Measurements from ENCODE around the gene ABHD18. TPM values are rescaled to one million over a fixed set of nuclear protein-coding genes. Genes with fewer than 3 reads are reported as not detected.

The ABHD18 gene
- total RNA-seq, 1 donor: 10.1 TPM

DNA sequence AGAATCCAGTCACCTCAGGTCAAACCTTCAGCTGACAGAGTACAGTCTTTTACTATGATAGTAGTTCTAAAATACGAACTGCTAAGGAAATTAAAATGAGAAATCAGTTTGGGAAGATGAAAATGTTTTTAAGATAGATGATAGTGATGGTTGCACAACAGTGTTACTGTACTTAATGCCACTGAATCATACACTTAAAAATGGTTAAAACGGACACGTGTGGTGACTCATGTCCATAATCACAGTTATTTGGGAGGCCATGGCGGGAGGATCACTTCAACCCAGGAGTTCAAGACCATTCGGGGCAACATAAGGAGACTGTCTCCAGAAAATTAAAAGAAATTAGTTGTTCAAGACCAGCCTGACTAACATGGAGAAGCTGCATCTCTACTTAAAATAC lies 41.4 kb downstream of the ABHD18 start:
- Histone ChIP-seq H3K27me3 (ENCODE audit: insufficient read depth, low read length) (no peaks in the 10 kb centered on the region), H2AFZ (ENCODE audit: low read length) (no peak overlapping the region), H3K4me1 (ENCODE audit: insufficient read depth, low read length) (no peaks in the 10 kb centered on the region), H3K4me2 (ENCODE audit: insufficient read depth, low read length) (no peak overlapping the region), H3K4me3 (ENCODE audit: insufficient read depth, low read length) (no peak overlapping the region), H3K79me2 (ENCODE audit: insufficient read depth, low read length) (no peaks in the 10 kb centered on the region), H3K9me3 (ENCODE audit: low read depth, low read length) (no peaks in the 10 kb centered on the region), H3K27ac (ENCODE audit: low read depth, low read length) (peak overlapping the region; percentile 5), H4K20me1 (ENCODE audit: insufficient read depth, low read length) (no peaks in the 10 kb centered on the region), H3K36me3 (ENCODE audit: insufficient read depth, low read length) (no peaks in the 10 kb centered on the region)
- DNase-seq (ENCODE audit: insufficient read length, low spot score, missing footprints): peak; percentile 26
- TF ChIP-seq, protein P1, sequence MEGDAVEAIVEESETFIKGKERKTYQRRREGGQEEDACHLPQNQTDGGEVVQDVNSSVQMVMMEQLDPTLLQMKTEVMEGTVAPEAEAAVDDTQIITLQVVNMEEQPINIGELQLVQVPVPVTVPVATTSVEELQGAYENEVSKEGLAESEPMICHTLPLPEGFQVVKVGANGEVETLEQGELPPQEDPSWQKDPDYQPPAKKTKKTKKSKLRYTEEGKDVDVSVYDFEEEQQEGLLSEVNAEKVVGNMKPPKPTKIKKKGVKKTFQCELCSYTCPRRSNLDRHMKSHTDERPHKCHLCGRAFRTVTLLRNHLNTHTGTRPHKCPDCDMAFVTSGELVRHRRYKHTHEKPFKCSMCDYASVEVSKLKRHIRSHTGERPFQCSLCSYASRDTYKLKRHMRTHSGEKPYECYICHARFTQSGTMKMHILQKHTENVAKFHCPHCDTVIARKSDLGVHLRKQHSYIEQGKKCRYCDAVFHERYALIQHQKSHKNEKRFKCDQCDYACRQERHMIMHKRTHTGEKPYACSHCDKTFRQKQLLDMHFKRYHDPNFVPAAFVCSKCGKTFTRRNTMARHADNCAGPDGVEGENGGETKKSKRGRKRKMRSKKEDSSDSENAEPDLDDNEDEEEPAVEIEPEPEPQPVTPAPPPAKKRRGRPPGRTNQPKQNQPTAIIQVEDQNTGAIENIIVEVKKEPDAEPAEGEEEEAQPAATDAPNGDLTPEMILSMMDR (IDR thresholded peaks at IDR 0.05; ENCODE audit: extremely low read depth, low read depth, low read length): no peak

DNA sequence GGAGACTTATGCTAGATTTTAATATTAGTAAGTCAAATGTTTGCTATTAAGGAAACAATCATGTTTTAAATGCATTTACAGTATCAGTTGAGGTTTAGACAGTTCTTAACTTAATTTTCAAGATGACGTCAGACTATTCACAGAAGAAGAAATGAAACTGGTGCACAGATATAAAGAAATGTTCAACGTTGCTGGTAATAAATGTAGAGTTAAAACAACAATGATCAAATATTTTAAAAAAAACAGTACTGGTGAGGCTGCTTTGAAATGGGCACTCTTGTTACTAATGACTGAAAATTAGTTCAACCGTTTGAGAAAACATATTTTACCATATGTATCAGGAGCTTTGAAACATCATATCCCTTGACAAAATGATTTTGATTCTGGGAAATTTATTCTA lies 44.2 kb downstream of the ABHD18 start:
- Histone ChIP-seq H3K4me1 (ENCODE audit: insufficient read depth, low read length) (no peaks in the 10 kb centered on the region), H4K20me1 (ENCODE audit: insufficient read depth, low read length) (no peaks in the 10 kb centered on the region), H2AFZ (ENCODE audit: low read length) (no peak overlapping the region), H3K79me2 (ENCODE audit: insufficient read depth, low read length) (no peaks in the 10 kb centered on the region), H3K4me3 (ENCODE audit: insufficient read depth, low read length) (no peak overlapping the region), H3K27ac (ENCODE audit: low read depth, low read length) (no peak overlapping the region), H3K4me2 (ENCODE audit: insufficient read depth, low read length) (no peak overlapping the region), H3K36me3 (ENCODE audit: insufficient read depth, low read length) (no peaks in the 10 kb centered on the region), H3K27me3 (ENCODE audit: insufficient read depth, low read length) (no peaks in the 10 kb centered on the region), H3K9me3 (ENCODE audit: low read depth, low read length) (no peaks in the 10 kb centered on the region)
- TF ChIP-seq, protein P1 (IDR thresholded peaks at IDR 0.05; ENCODE audit: extremely low read depth, low read depth, low read length): no peak
- no peak for DNase-seq (ENCODE audit: insufficient read length, low spot score, missing footprints)

DNA sequence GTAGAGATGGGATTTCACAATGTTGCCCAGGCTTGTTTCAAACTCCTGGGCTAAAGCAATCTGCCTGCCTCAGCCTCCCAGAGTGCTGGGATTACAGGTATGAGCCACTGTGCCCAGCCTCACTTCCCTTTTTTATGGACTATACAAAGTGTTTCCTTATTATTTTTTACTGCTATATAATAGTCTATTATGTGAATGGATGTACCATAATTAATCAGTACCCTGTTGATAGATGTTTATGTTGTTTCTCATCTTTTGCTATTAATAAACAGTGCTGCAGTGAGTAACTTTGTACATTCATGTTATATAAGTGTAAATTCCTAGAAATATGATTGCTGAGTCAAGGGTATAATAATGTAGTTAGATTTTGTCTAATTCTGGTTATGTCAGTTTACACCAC lies 60.1 kb downstream of the ABHD18 start:
- Histone ChIP-seq H3K4me3 (ENCODE audit: insufficient read depth, low read length) (no peak overlapping the region), H3K79me2 (ENCODE audit: insufficient read depth, low read length) (no peaks in the 10 kb centered on the region), H3K4me2 (ENCODE audit: insufficient read depth, low read length) (no peak overlapping the region), H3K4me1 (ENCODE audit: insufficient read depth, low read length) (no peaks in the 10 kb centered on the region), H3K27me3 (ENCODE audit: insufficient read depth, low read length) (no peaks in the 10 kb centered on the region), H2AFZ (ENCODE audit: low read length) (no peak overlapping the region), H3K36me3 (ENCODE audit: insufficient read depth, low read length) (peaks cover 18% of the 10 kb centered on the region), H4K20me1 (ENCODE audit: insufficient read depth, low read length) (no peaks in the 10 kb centered on the region), H3K9me3 (ENCODE audit: low read depth, low read length) (no peaks in the 10 kb centered on the region), H3K27ac (ENCODE audit: low read depth, low read length) (no peak overlapping the region)
- DNase-seq (ENCODE audit: insufficient read length, low spot score, missing footprints): peak; percentile 1
- TF ChIP-seq, protein P1 (IDR thresholded peaks at IDR 0.05; ENCODE audit: extremely low read depth, low read depth, low read length): no peak

DNA sequence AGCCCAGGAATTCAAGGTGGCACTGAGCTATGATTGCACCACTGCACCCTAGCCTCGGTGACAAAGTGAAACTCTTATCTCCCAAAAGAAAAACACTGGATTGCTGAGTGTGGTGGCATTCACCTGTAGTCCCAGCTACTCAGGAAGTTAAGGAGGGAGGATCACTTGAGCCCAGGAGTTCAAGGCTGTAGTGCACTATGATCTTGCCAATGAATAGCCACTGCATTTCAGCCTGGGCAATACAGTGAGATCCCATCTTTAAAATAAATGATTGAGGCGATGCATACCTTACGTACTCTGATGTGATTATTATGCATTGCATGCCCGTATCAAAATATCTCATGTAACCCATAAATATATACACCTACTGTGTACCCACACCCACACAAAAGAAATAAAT lies 64.7 kb downstream of the ABHD18 start:
- no peak overlapping the region for H3K27ac ChIP-seq (ENCODE audit: low read depth, low read length)
- peaks cover 14% of the 10 kb centered on the region for H3K36me3 ChIP-seq (ENCODE audit: insufficient read depth, low read length)
- no peaks in the 10 kb centered on the region for H3K27me3 ChIP-seq (ENCODE audit: insufficient read depth, low read length)
- TF ChIP-seq, protein P1 (IDR thresholded peaks at IDR 0.05; ENCODE audit: extremely low read depth, low read depth, low read length): no peak
- H3K79me2 ChIP-seq (ENCODE audit: insufficient read depth, low read length): no peaks in the 10 kb centered on the region
- H3K9me3 ChIP-seq (ENCODE audit: low read depth, low read length): no peaks in the 10 kb centered on the region
- no peaks in the 10 kb centered on the region for H3K4me1 ChIP-seq (ENCODE audit: insufficient read depth, low read length)
- no peak for DNase-seq (ENCODE audit: insufficient read length, low spot score, missing footprints)
- H3K4me2 ChIP-seq (ENCODE audit: insufficient read depth, low read length): no peak overlapping the region
- H4K20me1 ChIP-seq (ENCODE audit: insufficient read depth, low read length): no peaks in the 10 kb centered on the region
- no peak overlapping the region for H2AFZ ChIP-seq (ENCODE audit: low read length)
- no peak overlapping the region for H3K4me3 ChIP-seq (ENCODE audit: insufficient read depth, low read length)
